Endothelial cell of umbilical vein (primary cell): ENCODE results near the gene CCDC183. TPM values are rescaled to one million over a fixed set of nuclear protein-coding genes. Genes with fewer than 3 reads are reported as not detected.

Experiments
- BruUV-seq: library from RNA; stranded (reverse); fragments of 400-500 nt; replicated peaks from 2 replicates; lab custom pipeline; 2021; lab: Mats Ljungman, UMichigan
- CTCF ChIA-PET: fragments of 300-600, 350-600 bp; sonication (Branson Sonifier 250); formaldehyde crosslinking; loops from one replicate; lab custom pipeline; 2021; ENCODE audit warnings: antibody characterized with exemption, inconsistent platforms; lab: Charles Lee
- POLR2A ChIA-PET: fragments of 300-600, 350-600 bp; sonication (Branson Sonifier 250); formaldehyde crosslinking; loops from one replicate; lab custom pipeline; 2021; ENCODE audit warnings: antibody characterized with exemption, inconsistent platforms; lab: Charles Lee
- DNase-seq: peaks from one replicate; pipeline ENCODE4 v3.0.0-alpha.2; 2011; ENCODE audit warnings: low read depth, low spot score
- FAIRE-seq: peaks from 2 replicates; lab custom pipeline; 2011; peaks lifted over from hg19 to GRCh38; lab: Jason Lieb, UNC
- H2AFZ ChIP-seq: 2 replicates; pipeline ENCODE4 v1.6.0; 2012; ENCODE audit warnings: low read depth, low read length, control low read depth, inconsistent platforms
- H3K27ac ChIP-seq: 2 replicates; pipeline ENCODE4 v1.5.1; 2011; ENCODE audit warnings: low read depth, mild to moderate bottlenecking, control low read depth, low read length, moderate library complexity; ENCODE audit not compliant: insufficient read depth
- H3K27me3 ChIP-seq, 2 experiments: 2 replicates each; pipeline versions ENCODE4 v1.6.0 to v1.6.1; 2011; ENCODE audit warnings: low read length in 2 of 2, mixed read lengths in 1 of 2; ENCODE audit not compliant: control insufficient read depth in 2 of 2, insufficient read depth in 2 of 2
- H3K36me3 ChIP-seq, 2 experiments: 2 replicates in 1 of 2; 3 replicates in 1 of 2; pipeline ENCODE4 v1.5.1; 2011; ENCODE audit warnings: low read length in 2 of 2, mild to moderate bottlenecking in 1 of 2, moderate library complexity in 1 of 2; ENCODE audit not compliant: control insufficient read depth in 2 of 2, insufficient read depth in 2 of 2; ENCODE audit errors: extremely low read depth in 1 of 2
- H3K4me1 ChIP-seq: 3 replicates; pipeline ENCODE4 v1.5.1; 2011; ENCODE audit warnings: mild to moderate bottlenecking, low read length; ENCODE audit not compliant: control insufficient read depth, insufficient read depth; ENCODE audit errors: extremely low read depth
- H3K4me2 ChIP-seq: 2 replicates; pipeline ENCODE4 v1.6.1; 2011; ENCODE audit warnings: low read length, control low read depth, mixed read lengths; ENCODE audit not compliant: insufficient read depth
- H3K4me3 ChIP-seq, 3 experiments: fragments of 200-600 bp in 1 of 3; sonication (generic), shearing (Covaris generic) in 1 of 3; replicated peaks in 1 of 3; 2 replicates each; pipeline ENCODE4 v1.5.1; 2011 to 2016; ENCODE audit warnings: control low read depth in 3 of 3, low read length in 3 of 3, mild to moderate bottlenecking in 2 of 3, inconsistent platforms in 1 of 3, low read depth in 1 of 3, moderate library complexity in 1 of 3; ENCODE audit not compliant: insufficient read depth in 1 of 3
- H3K79me2 ChIP-seq: 2 replicates; pipeline ENCODE4 v1.6.0; 2012; ENCODE audit warnings: low read length, inconsistent platforms; ENCODE audit not compliant: control insufficient read depth, insufficient read depth
- H3K9ac ChIP-seq: replicated peaks from 2 replicates; pipeline ENCODE3; 2011; ENCODE audit warnings: low read length, control low read depth; ENCODE audit not compliant: insufficient read depth; ENCODE audit errors: extremely low read depth
- H3K9me1 ChIP-seq: replicated peaks from 3 replicates; pipeline ENCODE4 v1.6.0; 2011; ENCODE audit warnings: mild to moderate bottlenecking, low read length; ENCODE audit not compliant: control insufficient read depth, insufficient read depth; ENCODE audit errors: extremely low read depth
- H3K9me3 ChIP-seq: replicated peaks from 2 replicates; pipeline ENCODE4 v1.5.1; 2012; ENCODE audit warnings: low read length, inconsistent platforms; ENCODE audit not compliant: control insufficient read depth, insufficient read depth
- H4K20me1 ChIP-seq: replicated peaks from 2 replicates; pipeline ENCODE3; 2011; ENCODE audit warnings: mild to moderate bottlenecking, low read length; ENCODE audit not compliant: control insufficient read depth, insufficient read depth; ENCODE audit errors: extremely low read depth
- EZH2 ChIP-seq: IDR thresholded peaks from 2 replicates; pipeline ENCODE4 v1.6.1; 2012; ENCODE audit warnings: borderline replicate concordance, low read depth, mild to moderate bottlenecking, moderate library complexity, low read length, inconsistent platforms; ENCODE audit not compliant: severe bottlenecking
- FOS ChIP-seq: IDR thresholded peaks from 2 replicates; pipeline ENCODE4 v1.6.1; 2011; ENCODE audit warnings: mild to moderate bottlenecking, low read length, moderate library complexity, borderline replicate concordance; ENCODE audit not compliant: insufficient read depth
- GATA2 ChIP-seq: IDR thresholded peaks from 2 replicates; pipeline ENCODE4 v1.7.0; 2011; ENCODE audit warnings: low read depth, mild to moderate bottlenecking, moderate library complexity, mixed read lengths, low read length; ENCODE audit not compliant: insufficient read length, insufficient read depth
- JUN ChIP-seq: IDR thresholded peaks from 2 replicates; pipeline ENCODE4 v1.6.1; 2011; ENCODE audit warnings: borderline replicate concordance, low read depth; ENCODE audit not compliant: insufficient read length, insufficient read depth
- MYC ChIP-seq: IDR thresholded peaks from one replicate; pipeline ENCODE4 v1.6.1; 2011; ENCODE audit warnings: mild to moderate bottlenecking, low read depth, low read length
- POLR2A ChIP-seq: IDR thresholded peaks from 2 replicates; pipeline ENCODE4 v1.6.1; 2012; ENCODE audit warnings: low read depth, mild to moderate bottlenecking, control low read depth, low read length
- POLR2AphosphoS5 ChIP-seq: IDR thresholded peaks from 2 replicates; pipeline ENCODE4 v1.6.1; 2012; ENCODE audit warnings: low read depth, mild to moderate bottlenecking, control low read depth, low read length, moderate library complexity; ENCODE audit not compliant: insufficient read depth
- dilution Hi-C: fragments of 300-500 bp; cut with MboI; formaldehyde crosslinking; loops from one replicate; pipeline ENCODE4 v1.15.0; 2019; ENCODE audit warnings: low sequenced_read_pairs; ENCODE audit not compliant: extremely low pct_ligation_motif_present
- intact Hi-C: fragments of 100-400 bp; cut with micrococcal nuclease; formaldehyde crosslinking; loops from one replicate; pipeline ENCODE4 v1.10.0; 2022
- polyA plus RNA-seq, 4 experiments: library from polyadenylated mRNA; depleted of rRNA in 3 of 4; stranded (reverse) in 3 of 4; unstranded in 1 of 4; fragments of >200 nt; gene quantifications; 2 replicates each; pipeline versions ENCODE4 v1.2.1 to v1.2.3, GENCODE V29; 2011 to 2012; ENCODE audit warnings: missing spikeins in 1 of 4
- total RNA-seq: library from RNA; stranded (reverse); gene quantifications from 2 replicates; pipeline ENCODE4 v1.2.3, GENCODE V29; 2021
- TF ChIP-seq, protein P1 (sequence below), 2 donors: IDR thresholded peaks; 1 replicate in 1 of 2; 2 replicates in 1 of 2; pipeline ENCODE4 v1.5.1; 2011; ENCODE audit warnings: low read length in 2 of 2, mild to moderate bottlenecking in 2 of 2, moderate library complexity in 2 of 2, control low read depth in 1 of 2, inconsistent platforms in 1 of 2, low read depth in 1 of 2; ENCODE audit not compliant: insufficient read depth in 1 of 2; ENCODE audit errors: extremely low read depth in 1 of 2
- TF ChIP-seq, protein P2 (sequence below): IDR thresholded peaks from 2 replicates; pipeline ENCODE4 v1.6.1; 2011; ENCODE audit not compliant: insufficient read depth, insufficient read length

The CCDC183 gene
- total and polyA plus RNA-seq, 2 donors (not counting 3 experiments of a cell fraction or from before 2014, with no cell fraction given) = 0.50 TPM; not detected in 1

DNA sequence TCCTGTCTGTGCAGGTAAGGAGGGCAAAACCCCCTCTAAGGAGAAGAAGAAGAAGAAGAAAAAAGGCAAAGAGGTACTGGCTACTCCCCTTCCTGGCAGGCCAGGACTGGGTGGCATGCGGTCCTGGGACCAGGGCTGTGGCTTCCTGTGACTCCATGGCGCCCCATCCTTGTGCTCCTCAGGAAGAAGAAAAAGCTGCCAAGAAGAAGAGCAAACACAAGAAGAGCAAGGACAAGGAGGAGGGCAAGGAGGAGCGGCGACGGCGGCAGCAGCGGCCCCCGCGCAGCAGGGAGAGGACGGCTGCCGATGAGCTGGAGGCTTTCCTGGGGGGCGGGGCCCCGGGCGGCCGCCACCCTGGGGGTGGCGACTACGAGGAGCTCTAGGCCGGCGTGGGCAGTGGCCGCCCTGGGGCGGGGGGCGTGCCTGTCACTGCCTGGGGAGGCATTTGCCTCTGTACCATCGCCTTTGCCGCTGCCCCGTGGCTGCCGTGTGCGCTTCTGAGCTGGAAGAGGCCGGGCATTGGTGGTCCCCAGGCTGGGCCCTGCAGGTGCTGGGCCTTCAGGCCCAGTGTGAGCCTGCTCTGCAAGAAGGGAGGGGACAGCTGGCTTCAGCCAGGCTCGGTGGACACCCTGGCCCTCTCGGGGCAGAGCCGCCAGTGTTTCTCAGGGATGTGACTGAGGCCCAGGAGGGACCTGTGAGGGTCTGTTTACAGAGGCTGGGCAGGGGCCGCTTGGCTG, 44.2 kb downstream of the CCDC183 start:
- intact Hi-C loops = loop anchor here (5.0 kb wide), 2 partner anchors 33 to 157 kb away; partner anchors contain the start of genes CLIC3 and RABL6
- BruUV-seq = no TSS peak

More for the DNA sequence above, 44.2 kb downstream of the CCDC183 start:
- H3K27ac ChIP-seq = no peak overlapping the region
- H3K9me3 ChIP-seq = no peaks in the 10 kb centered on the region
- no peak overlapping the region for H2AFZ ChIP-seq
- DNase-seq = no peak
- POLR2A ChIA-PET = interaction anchor here (0.6 kb wide), 1 partner anchor 69 kb away, joined by 7 read pairs; no protein-coding TSS in a partner anchor
- H3K36me3 ChIP-seq = peaks cover 0 to 13% of the 10 kb centered on the region in 2 experiments
- CTCF ChIA-PET = interaction anchor here (0.6 to 1.0 kb wide), 2 partner anchors 13 to 19 kb away, joined by 3 to 4 read pairs; no protein-coding TSS in a partner anchor
- TF ChIP-seq GATA2 = no peak
- TF ChIP-seq JUN = no peak
- no peak for TF ChIP-seq POLR2A
- no peak for TF ChIP-seq EZH2
- TF ChIP-seq, protein P1, sequence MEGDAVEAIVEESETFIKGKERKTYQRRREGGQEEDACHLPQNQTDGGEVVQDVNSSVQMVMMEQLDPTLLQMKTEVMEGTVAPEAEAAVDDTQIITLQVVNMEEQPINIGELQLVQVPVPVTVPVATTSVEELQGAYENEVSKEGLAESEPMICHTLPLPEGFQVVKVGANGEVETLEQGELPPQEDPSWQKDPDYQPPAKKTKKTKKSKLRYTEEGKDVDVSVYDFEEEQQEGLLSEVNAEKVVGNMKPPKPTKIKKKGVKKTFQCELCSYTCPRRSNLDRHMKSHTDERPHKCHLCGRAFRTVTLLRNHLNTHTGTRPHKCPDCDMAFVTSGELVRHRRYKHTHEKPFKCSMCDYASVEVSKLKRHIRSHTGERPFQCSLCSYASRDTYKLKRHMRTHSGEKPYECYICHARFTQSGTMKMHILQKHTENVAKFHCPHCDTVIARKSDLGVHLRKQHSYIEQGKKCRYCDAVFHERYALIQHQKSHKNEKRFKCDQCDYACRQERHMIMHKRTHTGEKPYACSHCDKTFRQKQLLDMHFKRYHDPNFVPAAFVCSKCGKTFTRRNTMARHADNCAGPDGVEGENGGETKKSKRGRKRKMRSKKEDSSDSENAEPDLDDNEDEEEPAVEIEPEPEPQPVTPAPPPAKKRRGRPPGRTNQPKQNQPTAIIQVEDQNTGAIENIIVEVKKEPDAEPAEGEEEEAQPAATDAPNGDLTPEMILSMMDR (IDR thresholded peaks at IDR 0.05; ENCODE audit: extremely low read depth in 1 of 2, insufficient read depth in 1 of 2, low read depth in 1 of 2, low read length in 2 of 2) = no peak
- no peak for TF ChIP-seq MYC
- TF ChIP-seq FOS = no peak
- TF ChIP-seq, protein P2, sequence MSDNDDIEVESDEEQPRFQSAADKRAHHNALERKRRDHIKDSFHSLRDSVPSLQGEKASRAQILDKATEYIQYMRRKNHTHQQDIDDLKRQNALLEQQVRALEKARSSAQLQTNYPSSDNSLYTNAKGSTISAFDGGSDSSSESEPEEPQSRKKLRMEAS = no peak
- no peak for TF ChIP-seq POLR2AphosphoS5
- H3K4me2 ChIP-seq = no peak overlapping the region
- H3K9ac ChIP-seq = no peak overlapping the region
- H3K4me3 ChIP-seq = no peak overlapping the region
- dilution Hi-C loops = no loop called here
- peaks cover 3% of the 10 kb centered on the region for H3K4me1 ChIP-seq
- H3K79me2 ChIP-seq = no peaks in the 10 kb centered on the region
- H3K9me1 ChIP-seq = no peaks in the 10 kb centered on the region
- no peaks in the 10 kb centered on the region for H4K20me1 ChIP-seq
- H3K27me3 ChIP-seq = peaks cover 2 to 11% of the 10 kb centered on the region in 2 experiments
- no peak for FAIRE-seq
